B cell (primary cell): ENCODE data around the gene TANGO6. TPM values are rescaled to one million over a fixed set of nuclear protein-coding genes. Genes with fewer than 3 reads are reported as not detected.

Experiments used
- ATAC-seq: fragments of 200-7000 bp; cut with Tn5 transposase; one replicate; pipeline ENCODE4 v1.10.0; 2021; ENCODE audit warnings: low read depth, mild to moderate bottlenecking, moderate number of reproducible peaks, moderate library complexity
- CTCF ChIA-PET: fragments of 350-600 bp; sonication (Branson Sonifier 250); formaldehyde crosslinking; loops from one replicate; lab custom pipeline; 2021; ENCODE audit warnings: antibody characterized with exemption, inconsistent platforms; lab: Charles Lee
- POLR2A ChIA-PET: fragments of 350-600 bp; sonication (Branson Sonifier 250); formaldehyde crosslinking; loops from one replicate; lab custom pipeline; 2021; ENCODE audit warnings: antibody characterized with exemption; lab: Charles Lee
- DNase-seq: peaks from one replicate; pipeline ENCODE4 v3.0.0; 2013
- H2AFZ ChIP-seq: 2 replicates; pipeline ENCODE4 v1.6.1; 2012; ENCODE audit warnings: mild to moderate bottlenecking, low read depth, low read length; ENCODE audit not compliant: insufficient read depth, poor library complexity, severe bottlenecking
- H3K27ac ChIP-seq, 2 donors: 1 replicate in 1 of 2; 2 replicates in 1 of 2; pipeline ENCODE4 v1.5.1; 2012 to 2013; ENCODE audit warnings: low read length in 2 of 2, mild to moderate bottlenecking in 2 of 2, moderate library complexity in 1 of 2
- H3K27me3 ChIP-seq, 4 experiments: fragments of 200-600 bp in 1 of 4; sonication (generic) in 1 of 4; replicated peaks in 1 of 4; 1 replicate in 2 of 4; 2 replicates in 2 of 4; pipeline versions ENCODE4 v1.6.1 to v1.7.0; 2013 to 2016; ENCODE audit warnings: low read length in 3 of 4, mild to moderate bottlenecking in 2 of 4, mixed read lengths in 1 of 4, moderate library complexity in 1 of 4; ENCODE audit not compliant: insufficient read depth in 4 of 4, control insufficient read depth in 3 of 4; ENCODE audit errors: control extremely low read depth in 1 of 4
- H3K36me3 ChIP-seq, 2 experiments: replicated peaks in 1 of 2; 1 replicate in 1 of 2; 2 replicates in 1 of 2; pipeline versions ENCODE4 v1.6.1 to v1.7.1; 2013; ENCODE audit warnings: low read length in 1 of 2; ENCODE audit not compliant: insufficient read depth in 2 of 2, control insufficient read depth in 1 of 2; ENCODE audit errors: control extremely low read depth in 1 of 2, extremely low read depth in 1 of 2
- H3K4me1 ChIP-seq, 2 donors: fragments of 200-600 bp in 1 of 2; sonication (generic) in 1 of 2; 1 replicate in 1 of 2; 2 replicates in 1 of 2; pipeline versions ENCODE4 v1.5.1 to v1.6.1; 2013 to 2017; ENCODE audit warnings: low read length in 2 of 2; ENCODE audit not compliant: control insufficient read depth in 2 of 2, insufficient read depth in 2 of 2
- H3K4me2 ChIP-seq: replicated peaks from 2 replicates; pipeline ENCODE3; 2012; ENCODE audit warnings: mild to moderate bottlenecking, low read depth, low read length; ENCODE audit not compliant: poor library complexity, severe bottlenecking
- H3K4me3 ChIP-seq, 5 experiments: fragments of 200-600 bp in 1 of 5; sonication (generic) in 1 of 5; 1 replicate in 3 of 5; 2 replicates in 2 of 5; pipeline versions ENCODE4 v1.5.1 to v1.7.0; 2011 to 2016; ENCODE audit warnings: low read length in 4 of 5, mild to moderate bottlenecking in 4 of 5, low read depth in 2 of 5, control low read depth in 1 of 5, moderate library complexity in 1 of 5; ENCODE audit not compliant: insufficient read depth in 1 of 5; ENCODE audit errors: control extremely low read depth in 1 of 5, extremely low read depth in 1 of 5
- H3K79me2 ChIP-seq: fragments of 200-600 bp; sonication (generic); one replicate; pipeline ENCODE4 v1.6.0; 2016; ENCODE audit warnings: low read length; ENCODE audit not compliant: control insufficient read depth, insufficient read depth
- H3K9ac ChIP-seq: fragments of 200-600 bp; sonication (generic); 2 replicates; pipeline ENCODE4 v1.6.1; 2017; ENCODE audit warnings: mild to moderate bottlenecking, low read length, moderate library complexity
- H3K9me3 ChIP-seq, 3 donors: one replicate each; pipeline versions ENCODE4 v1.6.1 to v1.7.1; 2013; ENCODE audit warnings: low read length in 2 of 3; ENCODE audit not compliant: control insufficient read depth in 2 of 3, insufficient read depth in 1 of 3; ENCODE audit errors: control extremely low read depth in 1 of 3
- H4K20me1 ChIP-seq: 2 replicates; pipeline ENCODE4 v1.6.0; 2012; ENCODE audit warnings: mild to moderate bottlenecking, low read length; ENCODE audit not compliant: insufficient read depth, control insufficient read depth, poor library complexity, severe bottlenecking
- H3K27ac Mint-ChIP-seq: one replicate; pipeline ENCODE4 v1.8.0; 2021; ENCODE audit warnings: mixed read lengths
- H3K27me3 Mint-ChIP-seq: one replicate; pipeline ENCODE4 v1.8.0; 2021; ENCODE audit warnings: mixed read lengths
- H3K4me1 Mint-ChIP-seq: one replicate; pipeline ENCODE4 v1.8.0; 2021; ENCODE audit warnings: mixed read lengths
- H3K4me3 Mint-ChIP-seq: one replicate; pipeline ENCODE4 v1.8.0; 2021; ENCODE audit warnings: mixed read lengths
- H3K9me3 Mint-ChIP-seq: one replicate; pipeline ENCODE4 v1.8.0; 2022; ENCODE audit warnings: mixed read lengths; ENCODE audit not compliant: insufficient read depth
- CTCF ChIP-seq: fragments of 200-600 bp; IDR thresholded peaks from one replicate; pipeline ENCODE4 v1.8.0; 2022; ENCODE audit warnings: antibody characterized with exemption, mild to moderate bottlenecking
- EZH2 ChIP-seq: IDR thresholded peaks from 2 replicates; pipeline ENCODE4 v1.6.1; 2012; ENCODE audit warnings: borderline replicate concordance, low read depth, mild to moderate bottlenecking, moderate library complexity, low read length; ENCODE audit not compliant: insufficient read depth, poor library complexity, severe bottlenecking
- WGBS: methylation state at CpG from one replicate; pipeline ENCODE4 v1.1.5; 2013; ENCODE audit warnings: missing lambda C conversion rate; ENCODE audit not compliant: insufficient coverage; 5-methylcytosine and 5-hydroxymethylcytosine counted together
- intact Hi-C: fragments of 100-400 bp; cut with micrococcal nuclease; formaldehyde crosslinking; loops from one replicate; pipeline ENCODE4 v1.10.0; 2022
- polyA plus RNA-seq: library from polyadenylated mRNA; depleted of rRNA; stranded (reverse); fragments of >200 nt; gene quantifications from 2 replicates; pipeline ENCODE4 v1.2.3, GENCODE V29; 2012
- total RNA-seq, 2 donors: library from RNA; stranded (reverse); fragments of 120-200 nt in 1 of 2; gene quantifications; 1 replicate in 1 of 2; 2 replicates in 1 of 2; pipeline versions ENCODE4 v1.2.3 to v1.2.4, GENCODE V29; 2013 to 2022

The TANGO6 gene
- total and polyA plus RNA-seq, 2 donors (not counting 1 experiment from before 2014, with no cell fraction given), result 8.0 to 42.8 TPM

- Histone ChIP-seq H3K9me3 (no peaks in the 10 kb centered on the region), H3K27ac (no peak overlapping the region), H3K4me3 (no peak overlapping the region), H3K9ac (no peak overlapping the region), H3K4me2 (no peak overlapping the region), H3K4me1 (no peaks in the 10 kb centered on the region), H4K20me1 (no peaks in the 10 kb centered on the region), H3K27me3 (no peaks in the 10 kb centered on the region), H3K36me3 (no peaks in the 10 kb centered on the region), H3K79me2 (no peaks in the 10 kb centered on the region), H2AFZ (no peak overlapping the region)
- Mint-ChIP-seq H3K4me1 (no peaks in the 10 kb centered on the region), H3K9me3 (no peaks in the 10 kb centered on the region), H3K27me3 (no peaks in the 10 kb centered on the region), H3K4me3 (no peak overlapping the region), H3K27ac (no peak overlapping the region)
- ChIA-PET CTCF (interaction anchor here (0.6 to 0.7 kb wide), 2 partner anchors 270 to 603 kb away, joined by 3 read pairs; no protein-coding TSS in a partner anchor), POLR2A (no interaction called here)
- intact Hi-C loops, result no loop called here
- ATAC-seq (no peak), DNase-seq (no peak)
- no CpG with 5 or more reads among the region's 2 CpGs for WGBS
- TF ChIP-seq CTCF (no peak), EZH2 (no peak)
Measured at GRCh38 chr16:69072640-69072974, 229.3 kb downstream of the TANGO6 start.

- ChIA-PET CTCF (interaction anchor here (0.6 to 0.7 kb wide), 2 partner anchors 271 to 604 kb away, joined by 3 read pairs; no protein-coding TSS in a partner anchor), POLR2A (no interaction called here)
- no peak overlapping the region for H3K9ac ChIP-seq
- DNase-seq, result no peak
- H3K27ac Mint-ChIP-seq, result no peak overlapping the region
- no peaks in the 10 kb centered on the region for H3K9me3 Mint-ChIP-seq
- ATAC-seq, result no peak
- no peaks in the 10 kb centered on the region for H3K4me1 Mint-ChIP-seq
- H3K4me3 Mint-ChIP-seq, result no peak overlapping the region
- H4K20me1 ChIP-seq, result no peaks in the 10 kb centered on the region
- no peaks in the 10 kb centered on the region for H3K79me2 ChIP-seq
- no peak overlapping the region for H3K27ac ChIP-seq
- intact Hi-C loops, result no loop called here
- H3K4me3 ChIP-seq, result no peak overlapping the region
- H3K27me3 ChIP-seq, result no peaks in the 10 kb centered on the region
- no peaks in the 10 kb centered on the region for H3K4me1 ChIP-seq
- no peak overlapping the region for H3K4me2 ChIP-seq
- H3K36me3 ChIP-seq, result no peaks in the 10 kb centered on the region
- H2AFZ ChIP-seq, result no peak overlapping the region
- no peaks in the 10 kb centered on the region for H3K9me3 ChIP-seq
- 100% methylated on average over 9 of the region's 10 CpGs for WGBS
- H3K27me3 Mint-ChIP-seq, result no peaks in the 10 kb centered on the region
- TF ChIP-seq CTCF, result no peak
- no peak for TF ChIP-seq EZH2
Measured at GRCh38 chr16:69073181-69073702, 229.9 kb downstream of the TANGO6 start.
